ENCODE measurements around the gene PHOX2B.

PHOX2B gene
- 0 reads per million in 2 experiments for total RNA-seq

- DNase-seq (ENCODE audit: low read depth), result no peak
Observed at GRCh38 chr4:41748571-41749475, at the start of gene PHOX2B. Gene PHOX2B, minus strand, starts transcription at chr4:41748725. Its CDS starts 115 bp downstream, at chr4:41748610.

DNA sequence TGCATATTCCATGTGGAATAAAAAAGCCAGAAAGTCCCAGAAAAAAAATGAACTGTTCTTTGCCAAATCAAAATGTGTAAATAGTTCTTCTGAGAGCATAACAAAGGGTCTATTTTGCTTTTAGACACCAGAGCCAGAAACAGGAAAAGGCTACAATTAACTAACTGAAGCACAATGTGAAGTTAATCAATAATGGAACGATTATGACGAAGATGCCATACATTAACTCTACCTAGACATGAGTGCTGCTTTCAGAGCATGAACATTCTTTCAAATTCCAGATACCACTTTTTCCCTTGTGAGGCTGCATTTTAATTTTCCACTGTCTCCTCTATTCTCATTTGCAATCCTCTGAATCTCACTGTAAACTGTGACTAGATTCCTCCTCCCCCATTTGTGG is 48.7 kb upstream of the PHOX2B start:
- no peak for DNase-seq (ENCODE audit: low read depth)

- DNase-seq (ENCODE audit: low read depth), result no peak
Observed at GRCh38 chr4:41796545-41797210, 48.2 kb upstream of the PHOX2B start.

GRCh38 chr4:41795796-41796385 is 47.4 kb upstream of the PHOX2B start:
- no peak for DNase-seq (ENCODE audit: low read depth)

- no peak for DNase-seq (ENCODE audit: low read depth)
Observed at GRCh38 chr4:41792166-41792565, 43.6 kb upstream of the PHOX2B start.

- no peak for DNase-seq (ENCODE audit: low read depth)
Observed at GRCh38 chr4:41791557-41791956, 43.0 kb upstream of the PHOX2B start.

- DNase-seq (ENCODE audit: low read depth), result no peak
Observed at GRCh38 chr4:41787931-41788330, 39.4 kb upstream of the PHOX2B start.

- DNase-seq (ENCODE audit: low read depth), result no peak
Observed at GRCh38 chr4:41785665-41786064, 37.1 kb upstream of the PHOX2B start.

- DNase-seq (ENCODE audit: low read depth), result no peak
Observed at GRCh38 chr4:41784191-41784979, 35.9 kb upstream of the PHOX2B start.

- no peak for DNase-seq (ENCODE audit: low read depth)
Observed at GRCh38 chr4:41776466-41776865, 27.9 kb upstream of the PHOX2B start.

DNA sequence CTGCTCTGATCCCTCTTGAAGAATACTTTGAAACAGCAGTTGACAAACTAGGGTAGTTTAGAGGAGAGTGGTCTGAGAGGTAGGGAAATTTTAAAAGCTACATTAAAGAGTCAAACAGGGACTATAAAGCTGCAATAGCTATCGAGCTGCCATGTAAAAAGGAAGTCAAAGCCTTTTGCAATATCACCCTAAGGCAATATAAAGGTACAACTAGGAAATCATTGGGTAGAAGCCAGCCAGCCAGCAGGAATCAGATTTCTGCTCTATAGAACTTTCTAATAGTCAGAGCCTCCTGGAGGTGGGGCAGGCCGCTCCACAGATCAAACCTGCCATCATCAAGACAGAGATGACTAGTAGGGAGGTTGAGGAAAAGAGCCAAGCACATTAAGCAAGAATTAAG is 15.2 kb upstream of the PHOX2B start:
- no peak for DNase-seq (ENCODE audit: low read depth)

DNA sequence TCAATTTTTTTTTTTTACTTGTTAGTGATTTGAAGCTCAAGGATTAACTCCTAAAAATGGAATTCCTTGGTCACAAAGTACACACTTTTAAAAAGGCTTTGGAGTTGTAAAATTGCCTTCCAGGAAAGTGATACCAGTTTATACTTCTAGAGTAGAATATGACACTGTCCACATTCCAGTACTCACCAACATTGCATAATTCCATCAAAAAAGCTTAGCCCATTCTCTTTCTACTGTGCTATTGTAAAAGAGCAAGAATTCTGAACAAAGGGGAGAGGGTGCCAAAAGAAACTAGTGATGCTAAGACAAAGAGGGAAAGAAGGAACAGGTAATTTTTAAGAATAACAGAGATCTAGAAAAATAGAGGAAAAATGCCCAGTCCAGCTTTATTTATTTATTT is 10.4 kb upstream of the PHOX2B start:
- no peak for DNase-seq (ENCODE audit: low read depth)

DNA sequence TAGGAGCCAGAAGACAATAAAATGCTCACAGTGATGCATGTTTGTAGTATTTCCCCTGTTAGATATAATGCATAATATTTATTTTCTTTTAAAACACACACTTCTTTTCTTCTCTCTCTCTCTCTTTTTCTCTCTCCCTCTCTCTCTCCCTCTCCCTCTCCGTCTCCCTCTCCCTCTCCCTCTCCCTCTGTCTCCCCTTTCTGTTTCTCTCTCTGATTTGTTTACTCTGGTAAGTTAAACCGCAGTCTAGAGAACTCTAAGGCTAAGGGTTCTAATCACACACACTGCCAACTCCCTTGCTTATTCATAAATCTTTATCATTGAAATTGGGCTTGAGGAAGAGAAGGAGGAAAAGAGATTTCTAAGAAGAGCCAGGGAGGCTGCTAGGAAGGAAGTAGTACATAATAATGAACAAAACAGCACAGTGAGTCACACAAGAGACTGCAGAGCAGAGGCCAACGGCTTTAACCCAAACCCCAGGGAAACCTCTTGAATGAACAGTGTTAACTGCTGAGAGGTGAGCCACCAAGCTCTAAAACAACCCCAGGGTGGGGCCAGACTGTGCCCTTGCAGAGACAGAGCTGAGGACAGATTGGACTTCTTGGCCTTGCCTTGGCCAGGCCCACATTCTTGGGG is 9.1 kb upstream of the PHOX2B start:
- DNase-seq (ENCODE audit: low read depth), result no peak

GRCh38 chr4:41753942-41754341 is 5.4 kb upstream of the PHOX2B start:
- no peak for DNase-seq (ENCODE audit: low read depth)

DNA sequence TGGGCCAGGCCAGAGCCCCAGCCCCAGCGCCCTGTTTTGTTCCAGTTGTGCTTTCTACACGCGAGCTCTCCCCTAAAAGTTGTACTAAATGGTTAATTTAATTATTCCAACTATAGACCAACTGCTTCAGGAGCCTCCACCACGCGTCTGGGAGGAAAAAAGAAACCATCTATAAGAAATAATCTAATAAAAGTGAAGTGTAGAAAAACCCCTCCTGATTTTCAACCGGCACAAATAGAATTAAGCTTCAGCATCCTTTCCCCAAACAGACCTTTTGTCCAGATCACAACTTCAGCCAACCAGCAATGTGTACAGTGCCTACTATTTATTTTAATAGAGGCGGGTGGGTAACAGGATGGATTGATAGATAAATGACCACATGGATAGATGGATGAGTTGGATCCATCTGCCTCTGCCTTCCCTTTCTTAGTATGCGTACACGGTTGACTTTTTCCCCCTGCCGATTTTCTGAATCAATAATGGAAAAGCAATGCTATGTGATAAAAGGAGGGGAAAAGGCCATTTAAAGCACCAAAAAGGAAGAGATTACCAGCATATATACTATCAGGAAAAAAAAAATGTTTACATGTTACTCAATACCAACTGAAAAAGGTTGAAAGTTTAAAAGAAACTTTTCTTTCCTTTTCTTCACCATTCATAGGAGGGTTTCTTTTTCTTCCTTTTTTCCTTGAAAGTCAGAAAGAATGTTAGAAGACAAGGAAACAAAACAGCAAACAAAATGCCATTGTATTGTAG is 3.7 kb upstream of the PHOX2B start:
- no peak for DNase-seq (ENCODE audit: low read depth)

DNA sequence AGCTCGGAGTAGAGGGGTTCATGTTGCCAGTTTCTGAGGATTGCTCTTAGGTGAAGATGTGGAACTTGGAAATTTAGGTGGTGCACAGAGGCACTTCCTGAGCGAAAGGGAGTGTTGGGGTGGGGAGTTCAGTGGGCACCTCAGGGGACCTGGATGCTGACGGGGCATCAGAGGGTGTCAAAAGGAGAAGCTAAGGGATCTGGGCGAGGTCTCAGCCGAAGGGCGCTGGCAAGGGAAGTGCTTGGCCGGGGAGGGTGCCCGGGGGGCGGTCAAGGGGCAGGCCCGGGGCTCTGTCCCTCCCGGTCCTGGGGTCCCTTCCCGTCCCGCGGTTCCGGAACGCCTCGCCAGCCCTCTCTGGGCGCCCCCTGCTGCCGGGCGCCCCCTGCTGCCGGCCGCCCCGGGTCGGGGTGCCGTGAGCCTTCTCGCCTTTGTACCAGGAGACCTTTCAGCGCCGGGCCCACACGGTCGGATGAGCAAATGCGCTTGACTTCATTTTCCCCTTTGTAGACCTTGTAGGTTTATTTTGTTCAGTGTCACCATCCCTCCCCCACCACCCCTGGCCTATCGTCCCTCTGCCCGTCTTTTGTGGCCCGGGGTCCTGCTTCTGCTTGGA is 3.0 kb upstream of the PHOX2B start:
- DNase-seq (ENCODE audit: low read depth), result no peak

GRCh38 chr4:41750626-41751448 is 2.3 kb upstream of the PHOX2B start:
- DNase-seq (ENCODE audit: low read depth), result no peak

- DNase-seq (ENCODE audit: low read depth), result no peak
Observed at GRCh38 chr4:41750121-41750625, 1.6 kb upstream of the PHOX2B start.

DNA sequence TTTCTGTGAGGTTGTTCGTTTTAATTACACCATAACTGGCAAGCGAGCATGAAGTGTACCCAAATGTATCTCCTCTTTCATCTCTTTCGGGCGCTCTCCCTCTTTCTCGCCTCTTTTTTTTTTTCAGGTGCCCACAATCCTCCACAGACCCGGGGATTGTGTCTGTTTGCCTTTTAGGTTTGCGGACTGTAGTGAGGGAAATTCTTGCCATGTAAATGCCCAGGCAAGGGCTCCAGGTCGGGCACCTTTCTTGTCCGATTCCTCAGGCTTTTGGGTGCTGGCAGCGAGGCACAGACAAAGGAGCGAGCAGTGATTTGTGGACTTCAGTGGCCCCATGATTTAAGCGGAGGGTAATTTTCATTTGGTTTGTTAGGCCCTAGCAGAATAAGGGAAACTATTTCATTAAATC is 1.1 kb upstream of the PHOX2B start:
- DNase-seq (ENCODE audit: low read depth), result no peak

Data from T follicular helper cell (primary cell).